OCI-LY3 (cell line): ENCODE results near the gene FBLN7.

Source experiments
- EZH2phosphoT487 ChIP-seq: fragments of 200-600 bp; shearing (Covaris generic); IDR thresholded peaks from 2 replicates; pipeline ENCODE4 v1.6.1; 2018; ENCODE audit warnings: antibody characterized with exemption, mixed run types, low read depth
- TF ChIP-seq, protein P1 (sequence below): fragments of 200-600, 300-600 bp; sonication (generic); IDR thresholded peaks from 2 replicates; pipeline ENCODE4 v1.5.1; 2014; ENCODE audit warnings: antibody characterized with exemption, low read length, low read depth

- TF ChIP-seq, protein P1, sequence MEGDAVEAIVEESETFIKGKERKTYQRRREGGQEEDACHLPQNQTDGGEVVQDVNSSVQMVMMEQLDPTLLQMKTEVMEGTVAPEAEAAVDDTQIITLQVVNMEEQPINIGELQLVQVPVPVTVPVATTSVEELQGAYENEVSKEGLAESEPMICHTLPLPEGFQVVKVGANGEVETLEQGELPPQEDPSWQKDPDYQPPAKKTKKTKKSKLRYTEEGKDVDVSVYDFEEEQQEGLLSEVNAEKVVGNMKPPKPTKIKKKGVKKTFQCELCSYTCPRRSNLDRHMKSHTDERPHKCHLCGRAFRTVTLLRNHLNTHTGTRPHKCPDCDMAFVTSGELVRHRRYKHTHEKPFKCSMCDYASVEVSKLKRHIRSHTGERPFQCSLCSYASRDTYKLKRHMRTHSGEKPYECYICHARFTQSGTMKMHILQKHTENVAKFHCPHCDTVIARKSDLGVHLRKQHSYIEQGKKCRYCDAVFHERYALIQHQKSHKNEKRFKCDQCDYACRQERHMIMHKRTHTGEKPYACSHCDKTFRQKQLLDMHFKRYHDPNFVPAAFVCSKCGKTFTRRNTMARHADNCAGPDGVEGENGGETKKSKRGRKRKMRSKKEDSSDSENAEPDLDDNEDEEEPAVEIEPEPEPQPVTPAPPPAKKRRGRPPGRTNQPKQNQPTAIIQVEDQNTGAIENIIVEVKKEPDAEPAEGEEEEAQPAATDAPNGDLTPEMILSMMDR: no peak
- TF ChIP-seq EZH2phosphoT487: no peak
Measured at GRCh38 chr2:112093216-112093615, 45.0 kb upstream of the FBLN7 start.
